Effector memory CD8-positive, alpha-beta T cell (primary cell): ENCODE data around the gene HIRA.
A peak's percentile ranks its signal among the peaks of the same experiment; 100 is the strongest.

ENCODE experiments used
- ATAC-seq: fragments of 150-1000 bp; cut with Tn5 transposase; replicated peaks from 2 replicates; pipeline ENCODE4 v1.10.0; 2021; ENCODE audit warnings: mild to moderate bottlenecking, moderate library complexity
- DNase-seq, 3 experiments: peaks; one replicate each; pipeline ENCODE4 v3.0.0; 2021
- H3K27ac Mint-ChIP-seq, 2 donors: one replicate each; pipeline ENCODE4 v1.8.0; 2022; ENCODE audit warnings: mild to moderate bottlenecking in 2 of 2, mixed read lengths in 2 of 2, moderate library complexity in 2 of 2
- H3K27me3 Mint-ChIP-seq, 2 donors: one replicate each; pipeline ENCODE4 v1.8.0; 2022; ENCODE audit warnings: mixed read lengths in 2 of 2
- H3K36me3 Mint-ChIP-seq: one replicate; pipeline ENCODE4 v1.8.0; 2022; ENCODE audit warnings: mild to moderate bottlenecking, moderate library complexity, mixed read lengths; ENCODE audit not compliant: insufficient read depth
- H3K4me1 Mint-ChIP-seq, 2 donors: one replicate each; pipeline ENCODE4 v1.8.0; 2022; ENCODE audit warnings: low read depth in 2 of 2, mixed read lengths in 2 of 2
- H3K4me3 Mint-ChIP-seq, 2 donors: one replicate each; pipeline ENCODE4 v1.8.0; 2022; ENCODE audit warnings: mild to moderate bottlenecking in 2 of 2, mixed read lengths in 2 of 2, moderate library complexity in 2 of 2
- H3K9me3 Mint-ChIP-seq, 2 donors: one replicate each; pipeline ENCODE4 v1.8.0; 2022; ENCODE audit warnings: mixed read lengths in 2 of 2

HIRA gene

DNA sequence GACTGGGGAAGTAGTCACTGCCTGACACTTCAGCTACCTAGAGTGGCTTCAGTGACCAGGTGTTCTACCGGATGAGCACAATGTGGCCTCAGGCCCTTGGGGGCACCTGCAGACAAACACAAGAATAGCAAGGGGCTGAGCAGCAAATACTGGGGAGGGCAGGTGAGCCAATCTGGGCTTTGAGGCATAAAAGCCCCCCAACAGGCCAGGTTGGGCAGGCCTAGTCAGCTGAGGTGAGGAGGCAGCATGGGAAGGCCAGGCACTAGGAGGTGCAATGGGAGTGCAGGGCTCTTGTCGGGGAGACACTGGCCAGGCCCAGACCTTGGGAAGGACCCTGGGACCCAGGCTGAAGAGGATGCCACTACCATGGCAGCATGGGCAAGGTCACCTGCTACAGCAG, 38.5 kb upstream of the HIRA start:
- no peak for DNase-seq
- no peak overlapping the region for H3K4me3 Mint-ChIP-seq
- peaks cover 8 to 17% of the 10 kb centered on the region in 2 donors for H3K4me1 Mint-ChIP-seq
- no peak overlapping the region for H3K27ac Mint-ChIP-seq
- ATAC-seq: no peak
- H3K9me3 Mint-ChIP-seq: no peaks in the 10 kb centered on the region
- peaks cover 79% of the 10 kb centered on the region for H3K36me3 Mint-ChIP-seq
- no peaks in the 10 kb centered on the region for H3K27me3 Mint-ChIP-seq

- ATAC-seq (no peak), DNase-seq (no peak)
- Mint-ChIP-seq H3K27ac (no peak overlapping the region), H3K4me1 (peaks cover 10 to 22% of the 10 kb centered on the region in 2 donors), H3K36me3 (peaks cover 84% of the 10 kb centered on the region), H3K27me3 (no peaks in the 10 kb centered on the region), H3K4me3 (no peak overlapping the region), H3K9me3 (no peaks in the 10 kb centered on the region)
Measured at GRCh38 chr22:19469421-19469820, 37.9 kb upstream of the HIRA start.

- ATAC-seq (no peak), DNase-seq (no peak)
- Mint-ChIP-seq H3K27ac (no peak overlapping the region), H3K4me3 (no peak overlapping the region), H3K4me1 (peaks cover 10 to 16% of the 10 kb centered on the region in 2 donors), H3K36me3 (peaks cover 80% of the 10 kb centered on the region), H3K9me3 (no peaks in the 10 kb centered on the region), H3K27me3 (no peaks in the 10 kb centered on the region)
Measured at GRCh38 chr22:19467912-19468311, 36.4 kb upstream of the HIRA start.

DNA sequence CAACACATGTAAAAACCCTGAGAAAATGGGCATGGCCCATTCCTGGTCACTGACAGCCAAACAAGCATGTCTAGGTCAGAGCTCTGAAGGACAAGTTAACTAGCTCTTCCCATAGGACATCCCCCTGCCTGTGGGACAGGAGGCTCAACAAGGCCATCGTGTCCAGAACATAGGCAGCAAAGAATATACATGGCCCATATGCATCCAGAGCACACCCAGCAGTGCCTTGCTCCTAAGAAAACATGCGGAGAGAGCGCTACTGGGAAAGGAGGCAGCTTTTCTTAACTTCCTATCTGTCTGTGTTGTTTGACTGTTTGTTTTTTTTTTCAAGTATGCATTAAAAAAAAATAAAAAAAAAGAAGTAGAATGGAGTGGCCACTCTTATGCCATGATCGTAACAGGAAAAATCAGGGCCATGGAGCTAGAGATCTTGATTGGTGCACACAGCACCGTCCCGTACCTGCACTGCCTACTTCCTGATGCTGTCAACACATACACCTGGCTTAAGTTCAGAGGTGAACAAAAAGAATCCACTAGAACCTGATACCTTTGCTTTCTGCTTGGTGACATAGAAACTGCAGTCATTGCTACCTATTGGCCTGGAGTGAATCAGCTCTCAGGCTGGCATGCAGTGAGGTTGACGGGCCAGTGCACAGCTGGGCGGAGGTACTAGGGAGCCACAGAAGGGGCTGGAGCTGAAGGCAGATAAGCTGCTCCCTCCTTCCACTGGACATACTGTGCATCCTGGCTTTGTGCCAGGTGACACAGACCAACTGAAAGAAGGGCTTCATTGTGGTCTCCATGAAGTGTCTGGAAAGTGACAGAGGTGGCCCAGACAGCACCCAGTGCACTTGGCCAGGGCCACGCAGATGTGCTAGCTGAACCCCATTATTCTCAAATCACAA, 35.6 kb upstream of the HIRA start:
- Mint-ChIP-seq H3K9me3 (no peaks in the 10 kb centered on the region), H3K4me1 (peaks cover 10 to 16% of the 10 kb centered on the region in 2 donors), H3K27me3 (no peaks in the 10 kb centered on the region), H3K36me3 (peaks cover 81% of the 10 kb centered on the region), H3K27ac (no peak overlapping the region), H3K4me3 (no peak overlapping the region)
- DNase-seq (no peak), ATAC-seq (no peak)

DNA sequence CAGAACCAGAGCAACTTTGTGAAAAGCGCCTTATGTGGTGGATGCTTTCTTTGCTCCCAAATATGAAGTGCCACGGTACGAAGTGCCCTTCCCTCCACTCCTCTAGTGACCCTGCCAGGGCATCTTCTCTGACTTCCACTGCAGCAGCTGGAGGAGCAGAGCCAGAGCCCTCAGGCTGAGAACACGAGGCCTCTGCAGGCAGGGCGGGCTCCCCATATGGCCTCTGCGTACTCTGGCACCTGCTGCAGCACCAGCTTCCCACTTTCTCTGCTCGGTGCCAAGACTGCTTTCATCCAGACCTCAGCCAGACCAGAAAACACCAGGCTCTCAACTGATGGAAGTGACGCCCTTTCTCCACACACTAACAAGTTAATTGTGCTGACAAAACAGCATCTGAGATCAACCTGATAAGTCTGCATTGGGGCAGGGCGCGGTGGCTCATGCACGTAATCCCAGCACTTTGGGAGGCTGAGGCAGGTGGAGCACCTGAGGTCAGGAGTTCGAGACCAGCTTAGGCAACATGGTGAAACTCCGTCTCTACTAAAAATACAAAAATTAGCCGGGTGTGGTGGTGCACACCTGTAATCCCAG, 34.7 kb upstream of the HIRA start:
- Mint-ChIP-seq H3K4me1 (peaks cover 10 to 16% of the 10 kb centered on the region in 2 donors), H3K27me3 (no peaks in the 10 kb centered on the region), H3K4me3 (no peak overlapping the region), H3K9me3 (no peaks in the 10 kb centered on the region), H3K27ac (no peak overlapping the region), H3K36me3 (peaks cover 80% of the 10 kb centered on the region)
- DNase-seq (no peak), ATAC-seq (no peak)

GRCh38 chr22:19464975-19465374, 33.4 kb upstream of the HIRA start:
- DNase-seq (no peak), ATAC-seq (no peak)
- Mint-ChIP-seq H3K9me3 (no peaks in the 10 kb centered on the region), H3K27me3 (no peaks in the 10 kb centered on the region), H3K27ac (peak overlapping the region in 1 of 2 donors; percentile 61), H3K4me3 (no peak overlapping the region), H3K36me3 (peaks cover 82% of the 10 kb centered on the region), H3K4me1 (peaks cover 10 to 16% of the 10 kb centered on the region in 2 donors)

DNA sequence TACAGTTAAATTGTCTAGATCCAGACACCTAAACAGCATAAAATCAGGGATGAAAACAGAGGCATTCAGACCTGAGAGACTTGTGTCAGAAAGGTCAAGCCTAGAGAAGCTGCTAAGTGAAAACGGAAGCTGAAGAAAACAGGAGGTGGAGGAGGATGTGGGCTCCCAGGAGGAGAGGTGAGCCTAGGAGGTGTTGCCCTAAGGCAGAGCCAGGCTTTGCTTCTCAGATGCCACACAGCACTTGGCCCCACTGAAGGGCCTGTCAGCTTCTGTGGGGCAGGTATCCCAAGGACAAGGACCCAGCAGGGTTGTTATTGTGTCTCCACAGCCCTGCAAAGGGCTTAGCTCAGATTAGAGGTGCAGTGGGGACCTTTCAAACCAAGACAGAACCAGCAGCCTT, 33.0 kb upstream of the HIRA start:
- no peaks in the 10 kb centered on the region for H3K27me3 Mint-ChIP-seq
- H3K27ac Mint-ChIP-seq: no peak overlapping the region
- ATAC-seq: no peak
- H3K4me1 Mint-ChIP-seq: peaks cover 10 to 16% of the 10 kb centered on the region in 2 donors
- H3K36me3 Mint-ChIP-seq: peaks cover 78% of the 10 kb centered on the region
- no peaks in the 10 kb centered on the region for H3K9me3 Mint-ChIP-seq
- H3K4me3 Mint-ChIP-seq: no peak overlapping the region
- DNase-seq: no peak

- ATAC-seq (no peak), DNase-seq (no peak)
- H3K27ac Mint-ChIP-seq: no peak overlapping the region
- no peak overlapping the region for H3K4me3 Mint-ChIP-seq
- H3K27me3 Mint-ChIP-seq: no peaks in the 10 kb centered on the region
- H3K4me1 Mint-ChIP-seq: peaks cover 5 to 15% of the 10 kb centered on the region in 2 donors
- peaks cover 71% of the 10 kb centered on the region for H3K36me3 Mint-ChIP-seq
- H3K9me3 Mint-ChIP-seq: no peaks in the 10 kb centered on the region
Measured at GRCh38 chr22:19463491-19464469, 32.2 kb upstream of the HIRA start.

GRCh38 chr22:19463008-19463407, 31.5 kb upstream of the HIRA start:
- H3K4me1 Mint-ChIP-seq: peaks cover 3 to 12% of the 10 kb centered on the region in 2 donors
- H3K27me3 Mint-ChIP-seq: no peaks in the 10 kb centered on the region
- peaks cover 63% of the 10 kb centered on the region for H3K36me3 Mint-ChIP-seq
- no peaks in the 10 kb centered on the region for H3K9me3 Mint-ChIP-seq
- DNase-seq: no peak
- ATAC-seq: no peak
- no peak overlapping the region for H3K4me3 Mint-ChIP-seq
- H3K27ac Mint-ChIP-seq: peak overlapping the region in 1 of 2 donors; percentile 41

DNA sequence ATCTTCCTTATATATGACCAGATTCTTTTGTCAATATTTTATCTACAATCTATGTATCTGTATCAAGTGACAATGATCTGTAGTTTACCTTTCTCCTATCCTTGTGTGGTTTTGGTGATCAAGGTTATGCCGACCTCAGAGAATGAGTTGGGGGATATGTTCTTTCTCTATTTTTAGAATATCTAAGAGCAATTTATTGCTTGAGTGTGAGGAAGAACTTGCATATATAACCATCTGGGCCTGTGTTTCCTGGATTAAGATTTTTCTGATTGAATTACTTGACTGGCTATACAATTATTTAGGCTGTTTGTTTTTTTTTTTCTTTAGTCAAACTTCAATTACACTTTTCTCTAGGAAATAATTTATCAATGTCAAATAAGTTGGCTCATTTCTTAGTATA, 30.0 kb upstream of the HIRA start:
- Mint-ChIP-seq H3K27ac (no peak overlapping the region), H3K27me3 (no peaks in the 10 kb centered on the region), H3K9me3 (no peaks in the 10 kb centered on the region), H3K36me3 (peaks cover 58% of the 10 kb centered on the region), H3K4me1 (peaks cover 3 to 12% of the 10 kb centered on the region in 2 donors), H3K4me3 (no peak overlapping the region)
- DNase-seq (no peak), ATAC-seq (no peak)

GRCh38 chr22:19460036-19460435, 28.5 kb upstream of the HIRA start:
- no peak overlapping the region for H3K27ac Mint-ChIP-seq
- peaks cover 52% of the 10 kb centered on the region for H3K36me3 Mint-ChIP-seq

DNA sequence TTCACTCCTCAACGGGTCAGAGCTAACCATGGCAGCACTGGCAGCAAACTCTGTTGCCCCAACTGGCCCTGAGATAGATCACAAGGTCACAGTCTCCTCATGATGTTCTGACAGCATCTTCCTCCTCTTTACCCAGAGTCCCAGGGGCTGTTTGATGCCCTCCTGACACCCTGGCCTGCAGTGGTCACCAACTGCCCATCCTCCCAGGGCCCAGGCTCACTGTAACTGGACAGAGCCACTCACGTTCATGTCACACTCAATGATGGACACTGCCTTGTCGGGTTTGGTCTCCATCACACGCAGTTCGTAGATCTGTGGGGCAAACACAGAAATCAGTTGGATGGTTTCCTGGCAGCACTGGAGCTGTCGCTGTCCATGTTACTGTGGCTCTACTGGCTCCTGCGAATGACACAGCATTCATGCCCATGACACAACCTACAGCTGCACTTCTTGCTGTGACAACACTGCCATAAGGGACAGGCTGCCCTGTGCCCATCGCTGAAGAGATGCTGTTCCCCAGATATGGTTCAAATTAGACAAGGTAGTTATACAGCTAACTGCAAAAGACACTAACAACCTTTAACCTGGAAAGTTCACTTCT, 26.4 kb upstream of the HIRA start:
- H3K27ac Mint-ChIP-seq: no peak overlapping the region
- H3K4me3 Mint-ChIP-seq: no peak overlapping the region
- no peak for ATAC-seq
- H3K9me3 Mint-ChIP-seq: no peaks in the 10 kb centered on the region
- no peaks in the 10 kb centered on the region for H3K27me3 Mint-ChIP-seq
- DNase-seq: no peak
- H3K4me1 Mint-ChIP-seq: peaks cover 0 to 5% of the 10 kb centered on the region in 2 donors
- peaks cover 62% of the 10 kb centered on the region for H3K36me3 Mint-ChIP-seq

More at GRCh38 chr22:19460036-19460435, 28.5 kb upstream of the HIRA start:
- no peak for DNase-seq
- no peak for ATAC-seq
- Mint-ChIP-seq H3K9me3 (no peaks in the 10 kb centered on the region), H3K4me3 (no peak overlapping the region), H3K4me1 (peaks cover 1 to 12% of the 10 kb centered on the region in 2 donors), H3K27me3 (no peaks in the 10 kb centered on the region)

- DNase-seq (no peak), ATAC-seq (no peak)
- Mint-ChIP-seq H3K27me3 (no peaks in the 10 kb centered on the region), H3K36me3 (peaks cover 56% of the 10 kb centered on the region), H3K9me3 (no peaks in the 10 kb centered on the region), H3K27ac (no peak overlapping the region), H3K4me1 (peaks cover 0 to 5% of the 10 kb centered on the region in 2 donors), H3K4me3 (no peak overlapping the region)
Measured at GRCh38 chr22:19456541-19456940, 25.0 kb upstream of the HIRA start.
